H1 (cell line): ENCODE data around the gene PSMB4. TPM values are rescaled to one million over a fixed set of nuclear protein-coding genes. Genes with fewer than 3 reads are reported as not detected.

Experiments used
- CTCF ChIA-PET: fragments of 300-600 bp; sonication (Branson Sonifier 250); formaldehyde crosslinking; loops from one replicate; lab custom pipeline; 2021; ENCODE audit not compliant: partially characterized antibody; lab: Charles Lee
- POLR2A ChIA-PET: fragments of 300-600 bp; sonication (Branson Sonifier 250); formaldehyde crosslinking; loops from one replicate; lab custom pipeline; 2021; ENCODE audit warnings: inconsistent platforms; ENCODE audit not compliant: partially characterized antibody; lab: Charles Lee
- DNase-seq, 2 experiments: peaks; one replicate each; pipeline versions ENCODE4 v3.0.0 to v3.0.0-alpha.2; 2010 to 2022; ENCODE audit warnings: low spot score in 2 of 2, low read depth in 1 of 2, mixed read lengths in 1 of 2
- FAIRE-seq: peaks from 2 replicates; lab custom pipeline; 2011; peaks lifted over from hg19 to GRCh38; lab: Jason Lieb, UNC
- H2AFZ ChIP-seq: 2 replicates; pipeline ENCODE4 v1.8.1; 2012; ENCODE audit warnings: low read length, inconsistent platforms
- H2AK5ac ChIP-seq: 2 replicates; pipeline ENCODE4 v1.6.1; 2013; ENCODE audit warnings: low read depth, low read length
- H2BK120ac ChIP-seq: replicated peaks from 2 replicates; pipeline ENCODE3; 2013; ENCODE audit warnings: low read depth, low read length, inconsistent platforms
- H2BK12ac ChIP-seq: 2 replicates; pipeline ENCODE4 v1.6.1; 2013; ENCODE audit warnings: low read depth, low read length
- H2BK15ac ChIP-seq: 2 replicates; pipeline ENCODE4 v1.6.1; 2013; ENCODE audit warnings: low read length
- H2BK20ac ChIP-seq: 2 replicates; pipeline ENCODE4 v1.6.1; 2013; ENCODE audit warnings: low read length
- H2BK5ac ChIP-seq: 2 replicates; pipeline ENCODE4 v1.6.1; 2013; ENCODE audit warnings: low read depth, low read length
- H3K14ac ChIP-seq: 2 replicates; pipeline ENCODE4 v1.6.1; 2013; ENCODE audit warnings: inconsistent platforms; ENCODE audit not compliant: insufficient read length
- H3K18ac ChIP-seq: 2 replicates; pipeline ENCODE4 v1.6.1; 2013; ENCODE audit warnings: low read length; ENCODE audit errors: extremely low read depth
- H3K23ac ChIP-seq: 2 replicates; pipeline ENCODE4 v1.6.1; 2013; ENCODE audit warnings: inconsistent platforms; ENCODE audit not compliant: insufficient read length
- H3K23me2 ChIP-seq: 2 replicates; pipeline ENCODE4 v1.6.1; 2013; ENCODE audit warnings: low read depth, low read length
- H3K27ac ChIP-seq: 2 replicates; pipeline ENCODE4 v1.6.1; 2011; ENCODE audit warnings: low read depth, low read length, inconsistent platforms
- H3K27me3 ChIP-seq, 4 experiments: replicated peaks in 1 of 4; 1 replicate in 1 of 4; 2 replicates in 3 of 4; pipeline versions ENCODE4 v1.6.1 to v1.8.1; 2011 to 2013; ENCODE audit warnings: low read length in 3 of 4, mild to moderate bottlenecking in 3 of 4, inconsistent platforms in 2 of 4, mixed read lengths in 2 of 4, moderate library complexity in 1 of 4; ENCODE audit not compliant: control insufficient read depth in 3 of 4, insufficient read depth in 3 of 4; ENCODE audit errors: extremely low read depth in 1 of 4
- H3K36me3 ChIP-seq, 4 experiments: 2 replicates each; pipeline versions ENCODE4 v1.6.1 to v1.8.1; 2011 to 2013; ENCODE audit warnings: mild to moderate bottlenecking in 4 of 4, low read length in 3 of 4, moderate library complexity in 2 of 4, control low read depth in 1 of 4, inconsistent platforms in 1 of 4; ENCODE audit not compliant: insufficient read depth in 4 of 4, control insufficient read depth in 2 of 4
- H3K4ac ChIP-seq: replicated peaks from 2 replicates; pipeline ENCODE3; 2013; ENCODE audit warnings: low read length, low read depth, mixed read lengths, inconsistent platforms; ENCODE audit not compliant: insufficient read length
- H3K4me1 ChIP-seq, 4 experiments: replicated peaks in 1 of 4; 1 replicate in 1 of 4; 2 replicates in 3 of 4; pipeline versions ENCODE4 v1.6.1 to v1.8.1; 2011 to 2013; ENCODE audit warnings: low read length in 3 of 4, inconsistent platforms in 2 of 4, mixed read lengths in 1 of 4; ENCODE audit not compliant: insufficient read depth in 4 of 4, control insufficient read depth in 3 of 4
- H3K4me2 ChIP-seq, 2 experiments: 2 replicates each; pipeline versions ENCODE4 v1.6.1 to v1.8.1; 2011 to 2013; ENCODE audit warnings: low read depth in 2 of 2, low read length in 2 of 2, control low read depth in 1 of 2, inconsistent platforms in 1 of 2, mild to moderate bottlenecking in 1 of 2; ENCODE audit not compliant: insufficient read depth in 1 of 2
- H3K4me3 ChIP-seq, 4 experiments: fragments of 200-600, 300-600 bp in 1 of 4; sonication (generic), shearing (Covaris generic), sonication (Bioruptor Twin) in 1 of 4; 2 replicates each; pipeline versions ENCODE4 v1.5.1 to v1.8.1; 2011 to 2016; ENCODE audit warnings: low read length in 4 of 4, low read depth in 3 of 4, control low read depth in 2 of 4, inconsistent platforms in 2 of 4, mild to moderate bottlenecking in 2 of 4, mixed read lengths in 1 of 4, moderate library complexity in 1 of 4; ENCODE audit not compliant: insufficient read depth in 2 of 4; ENCODE audit errors: extremely low read depth in 1 of 4
- H3K56ac ChIP-seq: replicated peaks from 2 replicates; pipeline ENCODE3; 2013; ENCODE audit warnings: low read depth, mild to moderate bottlenecking, mixed read lengths, low read length, inconsistent platforms; ENCODE audit not compliant: insufficient read length
- H3K79me1 ChIP-seq: 2 replicates; pipeline ENCODE4 v1.6.1; 2013; ENCODE audit warnings: low read depth, low read length, control low read depth
- H3K79me2 ChIP-seq, 2 experiments: 2 replicates each; pipeline versions ENCODE4 v1.6.1 to v1.8.1; 2012 to 2013; ENCODE audit warnings: low read length in 2 of 2, mild to moderate bottlenecking in 2 of 2, inconsistent platforms in 1 of 2; ENCODE audit not compliant: insufficient read depth in 2 of 2, control insufficient read depth in 1 of 2
- H3K9ac ChIP-seq, 4 experiments: replicated peaks in 1 of 4; 1 replicate in 1 of 4; 2 replicates in 3 of 4; pipeline versions ENCODE4 v1.6.1 to v1.8.1; 2011 to 2013; ENCODE audit warnings: low read depth in 3 of 4, low read length in 3 of 4, control low read depth in 2 of 4, mild to moderate bottlenecking in 2 of 4, moderate library complexity in 2 of 4, inconsistent platforms in 1 of 4; ENCODE audit errors: extremely low read depth in 1 of 4
- H3K9me3 ChIP-seq, 2 experiments: 2 replicates each; pipeline versions ENCODE4 v1.6.1 to v1.8.1; 2012 to 2013; ENCODE audit warnings: mild to moderate bottlenecking in 2 of 2, moderate library complexity in 2 of 2, control low read depth in 1 of 2, inconsistent platforms in 1 of 2, low read depth in 1 of 2, low read length in 1 of 2, mixed read lengths in 1 of 2; ENCODE audit not compliant: insufficient read depth in 2 of 2
- H4K20me1 ChIP-seq, 2 experiments: replicated peaks in 1 of 2; 2 replicates each; pipeline versions ENCODE3 to v1.8.1; 2011 to 2013; ENCODE audit warnings: inconsistent platforms in 2 of 2, low read length in 2 of 2, mild to moderate bottlenecking in 1 of 2; ENCODE audit not compliant: insufficient read depth in 2 of 2, control insufficient read depth in 1 of 2
- H4K5ac ChIP-seq: 2 replicates; pipeline ENCODE4 v1.6.1; 2013; ENCODE audit warnings: low read length, low read depth, mixed read lengths, inconsistent platforms; ENCODE audit not compliant: insufficient read length
- H4K8ac ChIP-seq: 2 replicates; pipeline ENCODE4 v1.8.0; 2013; ENCODE audit warnings: mild to moderate bottlenecking, moderate library complexity, low read length, inconsistent platforms; ENCODE audit not compliant: insufficient read depth; ENCODE audit errors: extremely low read depth
- H4K91ac ChIP-seq: replicated peaks from 2 replicates; pipeline ENCODE3; 2013; ENCODE audit warnings: low read length, mixed read lengths, inconsistent platforms; ENCODE audit not compliant: insufficient read length
- BACH1 ChIP-seq: IDR thresholded peaks from 2 replicates; pipeline ENCODE4 v1.6.1; 2012; ENCODE audit warnings: low read length, improper control_type of control experiment
- EP300 ChIP-seq, 2 experiments: IDR thresholded peaks; 1 replicate in 1 of 2; 2 replicates in 1 of 2; pipeline ENCODE4 v1.6.1; 2011 to 2012; ENCODE audit warnings: low read depth in 2 of 2, low read length in 2 of 2, mild to moderate bottlenecking in 2 of 2, borderline replicate concordance in 1 of 2, inconsistent platforms in 1 of 2, moderate library complexity in 1 of 2
- KDM1A ChIP-seq: fragments of 200-600, 300-600 bp; sonication (generic); IDR thresholded peaks from 2 replicates; pipeline ENCODE4 v1.7.1; 2016; ENCODE audit warnings: mild to moderate bottlenecking, low read length, borderline replicate concordance
- NRF1 ChIP-seq: IDR thresholded peaks from 2 replicates; pipeline ENCODE4 v1.6.1; 2011; ENCODE audit warnings: mild to moderate bottlenecking, low read depth, low read length, improper control_type of control experiment
- RNF2 ChIP-seq: fragments of 200-900, 300-1000 bp; sonication (generic); IDR thresholded peaks from 2 replicates; pipeline ENCODE4 v1.7.1; 2016; ENCODE audit warnings: borderline replicate concordance, low read depth, mild to moderate bottlenecking, antibody characterized with exemption, low read length; ENCODE audit not compliant: poor library complexity, severe bottlenecking; ENCODE audit errors: missing control alignments
- SIRT6 ChIP-seq: IDR thresholded peaks from one replicate; pipeline ENCODE4 v1.7.1; 2012; ENCODE audit warnings: low read length, inconsistent platforms
- SIX5 ChIP-seq: IDR thresholded peaks from 2 replicates; pipeline ENCODE4 v1.6.1; 2011; ENCODE audit warnings: mild to moderate bottlenecking, low read depth, low read length
- SP4 ChIP-seq: IDR thresholded peaks from 2 replicates; pipeline ENCODE4 v1.6.1; 2012; ENCODE audit warnings: low read length, inconsistent platforms
- TAF1 ChIP-seq: IDR thresholded peaks from 2 replicates; pipeline ENCODE4 v1.6.1; 2011; ENCODE audit warnings: mild to moderate bottlenecking, low read depth, low read length
- TBP ChIP-seq: IDR thresholded peaks from 2 replicates; pipeline ENCODE4 v1.6.1; 2011; ENCODE audit warnings: low read depth, low read length, improper control_type of control experiment
- USF2 ChIP-seq: IDR thresholded peaks from 2 replicates; pipeline ENCODE4 v1.6.1; 2011; ENCODE audit warnings: low read length, improper control_type of control experiment
- YY1 ChIP-seq: IDR thresholded peaks from 2 replicates; pipeline ENCODE4 v1.6.1; 2011; ENCODE audit warnings: low read depth, mild to moderate bottlenecking, low read length
- ZNF274 ChIP-seq: IDR thresholded peaks from 2 replicates; pipeline ENCODE4 v1.7.0; 2012; ENCODE audit warnings: low read length, borderline replicate concordance; ENCODE audit errors: extremely low read depth
- whole genome bisulfite sequencing, 2 experiments: shearing (Covaris generic) in 1 of 2; methylation state at CpG; one replicate each; pipeline versions ENCODE4 v1.1.6 to v1.1.7; 2013 to 2015; ENCODE audit warnings: low lambda C conversion rate in 2 of 2, mixed read lengths in 2 of 2, inconsistent platforms in 1 of 2, low coverage in 1 of 2, missing lambda C conversion rate in 1 of 2; ENCODE audit not compliant: insufficient replicate concordance in 2 of 2, insufficient coverage in 1 of 2, insufficient read length in 1 of 2; ENCODE audit errors: extremely low coverage in 1 of 2, missing lambda C conversion rate in 1 of 2; 5-methylcytosine and 5-hydroxymethylcytosine counted together
- polyA plus RNA-seq, 7 experiments: library from polyadenylated mRNA; depleted of rRNA in 3 of 7; stranded (reverse) in 5 of 7; unstranded in 2 of 7; fragments of >200 nt in 5 of 7; fragments of 200-250 nt in 2 of 7; gene quantifications; 1 replicate in 5 of 7; 2 replicates in 1 of 7; 4 replicates in 1 of 7; pipeline versions ENCODE4 v1.2.1 to v1.2.3, GENCODE V29; 2011 to 2013; ENCODE audit warnings: missing spikeins in 2 of 7, mixed read lengths in 2 of 7
- total RNA-seq: library from RNA; stranded (reverse); fragmentation: NEBNext Ultra II Directional; extraction: Animal tissue kit (Norgen Biotek cat#: 25700); gene quantifications from 2 replicates; pipeline ENCODE4 v1.2.1, GENCODE V29; 2021

Gene PSMB4
- total and polyA plus RNA-seq, 2 of the 8 experiments (the other 6 are each of a cell fraction or from before 2014, with no cell fraction given): 430 to 1,098 TPM

DNA sequence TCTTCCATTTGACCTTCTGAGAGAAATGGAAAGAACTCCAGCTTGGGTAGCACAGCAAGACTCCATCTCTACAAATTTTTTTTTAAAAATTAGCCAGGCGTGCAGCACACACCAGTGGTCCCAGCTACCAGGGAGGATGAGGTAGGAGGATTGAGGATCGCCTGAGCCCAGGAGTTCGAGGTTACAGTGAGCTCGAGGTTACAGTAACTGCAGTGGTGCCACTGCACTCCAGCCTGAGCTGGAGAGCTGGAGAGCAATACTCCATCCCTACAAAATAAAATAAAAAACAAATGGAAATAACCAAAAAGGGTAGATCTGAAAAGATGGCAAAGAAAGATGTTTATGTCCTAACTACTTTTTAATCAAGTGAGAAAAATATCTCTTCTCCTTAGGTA, 45.4 kb downstream of the PSMB4 start:
- Histone ChIP-seq H3K9ac (no peak overlapping the region), H3K4ac (no peak overlapping the region), H3K4me1 (no peaks in the 10 kb centered on the region), H3K23ac (no peak overlapping the region), H4K91ac (no peak overlapping the region), H4K8ac (no peak overlapping the region), H3K56ac (no peak overlapping the region), H3K23me2 (no peaks in the 10 kb centered on the region), H2BK15ac (no peak overlapping the region), H3K9me3 (no peaks in the 10 kb centered on the region), H3K79me1 (peaks cover 2% of the 10 kb centered on the region), H4K20me1 (peaks cover 7 to 10% of the 10 kb centered on the region in 2 experiments), H3K18ac (no peak overlapping the region), H3K4me3 (no peak overlapping the region), H2BK5ac (no peak overlapping the region), H2BK12ac (no peak overlapping the region; the same call in 1 of the 2 replicates), H2AK5ac (no peak overlapping the region), H3K36me3 (peaks cover 0 to 6% (median 5%) of the 10 kb centered on the region in 4 experiments; a peak in 2 of 8 replicates), H2AFZ (no peak overlapping the region), H2BK20ac (no peak overlapping the region), H2BK120ac (no peak overlapping the region), H4K5ac (no peak overlapping the region), H3K27ac (no peak overlapping the region), H3K27me3 (no peaks in the 10 kb centered on the region), H3K79me2 (peaks cover 31 to 100% of the 10 kb centered on the region in 2 experiments), H3K14ac (no peak overlapping the region), H3K4me2 (no peak overlapping the region)
- CTCF ChIA-PET: interaction anchor here (0.6 to 1.5 kb wide), 13 partner anchors 10 to 118 kb away, joined by 3 to 7 read pairs (median 3); no protein-coding TSS in a partner anchor
- POLR2A ChIA-PET: interaction anchor here (1.2 kb wide), 1 partner anchor 85 kb away, joined by 3 read pairs; no protein-coding TSS in a partner anchor
- FAIRE-seq (no peak), DNase-seq (no peak)
- WGBS, 2 experiments: 75% methylated on average over 4 of the region's 4 CpGs; no CpG with 5 or more reads in 1 of the 2 experiments
- TF ChIP-seq EP300 (IDR thresholded peaks at IDR 0.05; ENCODE audit: borderline replicate concordance in 1 of 2, low read depth in 2 of 2, low read length in 2 of 2) (no peak), USF2 (no peak), KDM1A (no peak), SIX5 (no peak), YY1 (no peak), ZNF274 (no peak), TBP (no peak), BACH1 (no peak), SIRT6 (no peak), SP4 (no peak), NRF1 (no peak), TAF1 (no peak), RNF2 (no peak)
